HG03460 (cell line): ENCODE results near the gene A2ML1.
"Not testable (repeated sequence)": the region's sequence is repeated elsewhere in the genome, so short reads cannot be mapped to it uniquely, and the experiment has no call there.

ENCODE experiments used
- ATAC-seq: cut with Tn5 transposase; IDR thresholded peaks from one replicate; pipeline ENCODE4 v1.9.1; 2021; ENCODE audit not compliant: unreplicated experiment

Gene A2ML1

GRCh38 chr12:8816448-8817050, 5.9 kb upstream of the A2ML1 start:
- no peak for ATAC-seq

DNA sequence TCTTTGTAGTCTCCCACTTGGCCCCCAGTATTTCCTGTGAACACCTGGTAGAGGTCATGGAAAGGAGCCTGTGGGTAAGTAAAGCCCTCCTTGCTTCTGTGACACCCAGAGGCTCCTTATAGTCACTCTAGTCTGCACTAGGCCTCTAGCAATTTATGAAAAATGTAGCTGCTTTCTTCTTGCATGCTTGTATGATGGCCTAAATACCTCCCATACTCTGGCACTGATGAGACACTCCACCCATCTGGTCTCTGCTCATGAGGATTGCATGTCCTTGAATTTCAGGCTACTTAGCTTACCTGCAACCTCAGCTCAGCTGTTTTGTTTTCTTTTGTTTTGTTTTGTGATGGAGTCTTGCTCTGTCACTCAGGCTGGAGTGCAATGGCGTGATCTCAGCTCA, 4.6 kb upstream of the A2ML1 start:
- no peak for ATAC-seq

GRCh38 chr12:8818526-8818925, 3.9 kb upstream of the A2ML1 start:
- no peak for ATAC-seq

GRCh38 chr12:8819666-8819980, 2.8 kb upstream of the A2ML1 start:
- no peak for ATAC-seq

DNA sequence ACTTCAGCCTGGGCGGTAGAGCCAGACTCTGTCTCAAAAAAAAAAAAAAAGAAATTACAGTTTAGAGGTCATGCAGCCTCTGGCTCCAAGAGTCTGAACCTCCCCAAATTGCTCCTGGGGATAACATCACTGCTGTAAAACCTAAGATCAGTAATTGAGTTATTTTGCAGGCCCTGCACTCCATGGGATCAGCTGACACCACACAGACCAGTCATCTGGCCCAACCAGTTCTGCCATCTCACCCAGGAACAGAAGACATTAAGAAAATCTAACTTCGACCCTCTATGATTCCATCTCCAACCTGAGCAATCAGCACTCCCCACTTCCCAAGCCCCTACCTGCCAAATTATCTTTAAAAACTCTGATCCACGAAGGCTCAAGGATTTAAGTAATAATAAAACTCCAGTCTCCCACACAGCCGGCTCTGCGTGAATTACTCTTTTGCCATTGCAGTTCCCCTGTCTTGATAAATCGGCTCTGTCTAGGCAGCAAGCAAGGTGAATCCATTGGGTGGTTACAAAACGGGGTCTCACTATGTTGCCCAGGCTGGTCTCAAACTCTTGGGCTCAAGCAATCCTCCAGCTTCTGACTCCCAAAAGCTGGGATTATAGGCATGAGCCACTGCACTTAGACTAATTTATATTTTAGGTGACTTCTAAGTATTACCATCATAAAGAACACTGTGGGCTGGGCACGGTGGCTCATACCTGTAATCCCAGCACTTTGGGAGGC, 1.6 kb upstream of the A2ML1 start:
- not testable (repeated sequence) for ATAC-seq

GRCh38 chr12:8821591-8821990, 830 bp upstream of the A2ML1 start:
- ATAC-seq, result no peak

DNA sequence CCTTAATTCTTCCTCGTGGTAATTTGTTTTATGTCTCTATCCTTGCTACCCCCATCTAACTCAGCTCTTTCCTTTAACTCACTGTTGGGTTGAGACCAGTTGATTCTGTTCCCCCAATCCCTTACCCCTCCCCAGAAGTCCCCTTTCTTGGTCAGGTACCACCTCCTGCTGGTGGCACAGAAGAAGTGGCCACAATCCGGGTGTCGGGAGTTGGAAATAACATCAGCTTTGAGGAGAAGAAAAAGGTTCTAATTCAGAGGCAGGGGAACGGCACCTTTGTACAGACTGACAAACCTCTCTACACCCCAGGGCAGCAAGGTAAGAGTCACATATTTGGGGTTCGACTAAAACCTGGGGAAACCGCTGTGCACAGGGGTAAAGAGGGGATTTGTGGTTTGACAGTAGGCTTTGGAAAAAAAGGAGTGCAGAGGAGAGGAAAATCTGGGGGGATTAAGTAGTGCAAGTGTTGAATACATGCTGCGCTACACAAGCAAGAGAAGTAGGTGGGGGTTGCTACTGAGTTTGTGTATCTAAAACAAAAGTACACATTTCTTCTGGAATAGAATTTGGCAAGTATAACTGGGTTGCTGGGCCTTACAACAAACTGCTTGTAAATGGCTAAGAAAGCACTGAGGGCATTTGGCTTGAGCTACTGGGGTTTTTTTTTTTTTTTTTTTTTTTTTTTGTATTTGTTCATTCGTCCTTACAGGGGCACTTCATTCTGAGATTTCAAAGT, 1.3 kb downstream of the A2ML1 start:
- no peak for ATAC-seq

DNA sequence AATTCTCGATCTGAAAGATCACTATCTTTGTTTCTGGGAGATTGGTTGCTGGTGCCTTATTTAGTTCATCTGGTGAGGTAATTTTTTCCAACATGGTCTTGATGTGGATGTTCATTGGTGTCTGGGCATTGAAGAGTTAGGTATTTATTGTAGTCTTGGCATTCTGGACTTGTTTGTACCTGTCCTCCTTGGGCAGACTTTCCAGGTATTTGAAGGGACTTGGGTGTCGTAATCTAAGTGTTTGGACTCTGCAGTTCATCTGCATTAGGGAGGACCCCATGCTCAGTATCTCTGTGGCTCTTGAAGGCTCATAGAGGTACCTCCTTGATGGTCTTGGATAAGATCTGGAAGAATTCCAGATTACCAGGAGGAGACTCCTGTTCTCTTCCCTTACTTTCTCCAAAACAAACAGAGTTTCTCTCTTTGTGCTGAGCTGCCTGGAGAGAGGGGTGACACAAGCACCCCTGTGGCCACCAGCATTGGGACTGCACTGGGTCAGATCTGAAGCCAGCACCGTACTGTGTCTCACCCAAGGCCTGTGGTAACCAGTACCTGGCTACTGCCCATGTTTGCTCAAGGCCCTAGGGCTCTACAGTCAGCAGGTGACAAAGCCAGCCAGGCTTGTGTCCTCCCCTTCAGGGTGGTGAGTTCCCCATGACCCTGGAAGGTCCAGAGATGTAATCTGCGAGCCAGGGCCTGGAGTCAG, 5.3 kb downstream of the A2ML1 start:
- ATAC-seq, result no peak

DNA sequence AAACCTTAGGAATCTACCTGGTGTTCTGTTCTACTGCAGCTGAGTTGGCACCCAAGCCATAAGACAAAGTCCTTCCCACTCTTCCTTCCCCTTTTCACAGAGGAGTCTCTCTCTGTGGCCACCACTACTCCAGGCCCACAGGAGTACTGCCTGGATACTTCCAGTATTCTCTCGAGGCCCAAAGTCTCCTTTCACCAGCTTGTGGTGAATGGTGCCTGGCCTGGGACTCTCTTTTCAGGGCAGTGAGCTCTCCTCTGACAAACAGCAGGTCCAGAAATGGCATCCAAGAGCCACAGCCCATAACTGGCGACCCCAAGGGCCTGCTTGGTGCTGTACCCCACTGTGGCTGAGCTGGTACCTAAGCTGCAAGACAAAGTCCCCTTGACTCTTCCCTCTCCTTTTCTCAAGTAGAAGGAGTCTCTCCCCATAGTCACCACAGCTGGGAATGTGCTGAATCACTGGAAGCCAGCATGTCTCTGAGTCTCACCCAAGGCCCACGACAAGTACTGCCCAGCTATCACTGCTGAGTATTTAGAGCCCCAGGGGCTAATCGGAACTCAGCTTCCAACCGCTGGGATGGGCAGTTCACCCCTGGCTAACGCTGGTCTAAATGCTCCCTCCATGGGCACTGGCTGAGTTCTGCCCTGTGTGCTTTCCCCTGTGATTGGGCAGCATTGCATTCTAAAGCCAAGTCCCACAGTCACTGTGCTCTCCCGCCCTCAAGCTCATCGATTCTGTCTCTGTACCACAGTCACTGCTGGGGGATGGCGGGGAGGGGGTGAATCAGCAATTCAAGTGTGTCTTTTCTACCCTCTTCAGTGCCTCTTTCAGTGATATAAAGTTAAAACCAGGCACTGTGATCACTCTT, 6.1 kb downstream of the A2ML1 start:
- ATAC-seq, result no peak

DNA sequence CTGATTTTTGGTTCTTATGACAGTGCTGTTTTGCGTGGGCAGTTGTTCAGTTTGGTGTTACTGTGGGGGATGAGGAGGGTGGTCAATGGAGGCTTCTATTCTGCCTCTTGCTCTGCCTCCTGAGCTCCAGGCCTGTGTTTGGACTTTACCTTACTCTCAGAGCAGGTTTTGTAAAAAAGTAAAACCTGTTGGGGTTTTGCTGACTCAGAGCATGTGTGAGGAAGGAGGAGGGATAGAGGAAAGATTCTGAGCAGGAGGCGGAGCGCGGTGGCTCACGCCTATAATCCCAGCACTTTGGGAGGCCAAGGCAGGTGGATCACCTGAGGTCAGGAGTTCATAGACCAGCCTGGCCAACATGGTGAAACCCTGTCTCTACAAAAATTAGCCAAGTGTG, 6.7 kb downstream of the A2ML1 start:
- ATAC-seq, result no peak

DNA sequence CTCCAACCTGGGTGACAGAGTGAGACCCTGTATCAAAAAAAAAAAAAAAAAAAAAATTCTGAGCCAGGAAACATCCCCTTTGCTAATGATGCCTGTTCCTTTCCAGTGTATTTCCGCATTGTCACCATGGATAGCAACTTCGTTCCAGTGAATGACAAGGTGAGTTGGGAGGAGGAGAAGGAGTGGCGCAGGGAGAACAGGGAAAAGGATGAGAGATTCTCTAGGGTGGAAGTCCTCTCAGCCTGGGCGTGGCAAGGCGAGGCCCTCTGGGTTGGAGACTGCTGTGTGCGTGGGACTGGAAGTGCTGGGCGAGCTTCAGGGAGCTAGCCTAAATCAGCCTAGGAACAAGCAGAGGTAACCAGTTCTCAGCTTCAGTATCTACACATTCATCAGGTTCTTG, 7.2 kb downstream of the A2ML1 start:
- no peak for ATAC-seq

- no peak for ATAC-seq
Measured at GRCh38 chr12:8831116-8831515, 8.7 kb downstream of the A2ML1 start.

GRCh38 chr12:8832500-8832899, 10.1 kb downstream of the A2ML1 start:
- no peak for ATAC-seq

- no peak for ATAC-seq
Measured at GRCh38 chr12:8834230-8834629, 11.8 kb downstream of the A2ML1 start.

- no peak for ATAC-seq
Measured at GRCh38 chr12:8837291-8837690, 14.9 kb downstream of the A2ML1 start.

DNA sequence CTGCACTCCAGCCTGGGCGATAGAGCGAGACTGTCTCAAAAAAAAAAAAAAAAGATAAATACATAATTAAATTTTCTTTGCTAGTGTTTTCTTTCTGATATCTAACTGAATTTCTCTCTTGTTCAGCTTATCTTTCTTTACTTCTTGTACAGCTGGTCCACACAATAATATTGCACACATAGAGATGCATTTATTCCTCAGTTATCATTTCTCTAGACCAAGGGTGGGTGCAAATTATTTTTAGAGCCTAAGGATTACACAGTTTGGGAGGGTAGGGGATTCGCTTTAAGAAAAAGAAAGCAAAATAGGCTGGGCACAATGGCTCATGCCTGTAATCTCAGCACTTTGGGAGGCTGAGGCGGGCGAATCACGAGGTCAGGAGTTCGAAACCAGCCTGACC, 17.9 kb downstream of the A2ML1 start:
- ATAC-seq, result no peak

DNA sequence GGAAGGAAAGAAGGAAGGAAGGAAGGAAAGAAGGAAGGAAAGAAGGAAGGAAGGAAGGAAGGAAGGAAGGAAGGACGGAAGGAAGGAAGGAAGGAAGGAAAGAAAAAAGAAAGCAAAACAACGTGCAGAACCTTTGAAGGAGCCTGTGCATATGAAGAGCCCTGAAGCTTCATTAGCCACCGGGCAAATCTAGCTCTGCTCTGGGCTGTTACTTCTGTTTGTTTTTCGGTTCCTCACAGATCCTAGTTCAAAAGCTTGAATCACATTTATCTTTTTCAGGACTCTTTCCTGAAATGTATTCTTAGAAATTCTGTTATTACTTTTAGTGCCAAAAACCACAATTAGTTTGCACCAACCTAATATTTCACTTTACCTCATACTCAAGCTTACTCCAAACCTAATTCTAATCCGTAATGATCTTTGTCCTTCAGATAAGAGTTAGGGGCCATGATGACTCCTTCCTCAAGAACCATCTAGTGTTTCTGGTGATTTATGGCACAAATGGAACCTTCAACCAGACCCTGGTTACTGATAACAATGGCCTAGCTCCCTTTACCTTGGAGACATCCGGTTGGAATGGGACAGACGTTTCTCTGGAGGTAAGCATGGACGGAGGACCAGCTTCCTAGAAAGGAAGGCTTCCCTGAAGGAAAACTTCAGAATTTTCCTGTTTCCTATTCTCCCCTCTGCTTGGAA, 18.7 kb downstream of the A2ML1 start:
- no peak for ATAC-seq

DNA sequence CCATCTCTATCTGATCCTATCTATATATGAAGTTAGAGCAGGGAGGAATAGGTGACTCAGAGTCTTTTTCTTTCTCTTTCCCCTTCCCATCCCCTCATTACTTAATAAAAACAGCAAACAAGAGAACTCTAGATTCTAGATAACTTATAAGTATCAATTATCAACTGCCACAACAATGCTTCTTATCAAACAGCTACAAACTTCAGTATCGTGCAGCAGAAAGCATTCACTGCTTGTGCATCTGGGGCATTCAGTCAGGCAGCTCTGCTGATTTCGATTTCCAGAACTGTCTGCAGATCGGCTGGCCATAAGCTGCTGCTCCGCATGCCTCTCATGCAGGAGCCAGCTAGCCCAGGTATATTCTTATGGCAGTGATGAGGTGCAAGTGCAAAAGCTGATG, 19.4 kb downstream of the A2ML1 start:
- no peak for ATAC-seq

- ATAC-seq, result no peak
Measured at GRCh38 chr12:8844665-8845064, 22.2 kb downstream of the A2ML1 start.

DNA sequence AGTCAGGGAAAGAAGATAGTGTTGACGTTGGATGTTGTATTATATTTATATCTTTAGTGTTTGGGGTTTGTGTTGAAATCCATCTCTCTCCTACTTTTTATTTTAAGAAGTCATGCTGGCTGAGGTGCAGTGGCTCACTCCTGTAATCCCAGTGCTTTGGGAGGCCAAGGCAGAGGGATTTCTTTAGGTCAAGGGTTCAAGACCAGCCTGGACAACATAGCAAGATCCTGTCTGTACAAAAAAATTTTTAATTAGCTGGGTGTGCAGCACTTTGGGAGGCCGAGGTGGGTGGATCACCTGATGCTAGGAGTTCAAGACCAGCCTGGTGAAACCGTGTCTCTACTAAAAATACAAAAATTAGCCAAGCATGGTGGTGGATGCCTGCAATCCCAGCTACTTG, 23.9 kb downstream of the A2ML1 start:
- no peak for ATAC-seq
